NCI-H82 (cell line): Measurements from ENCODE around the gene TIGD3.
A peak's percentile ranks its signal among the peaks of the same experiment; 100 is the strongest.

Experiments used
- DNase-seq: peaks from one replicate; lab custom pipeline; 2025; lab: John Stamatoyannopoulos, UW

TIGD3 gene

GRCh38 chr11:65373839-65374580, 19.5 kb downstream of the TIGD3 start:
- no peak for DNase-seq

- no peak for DNase-seq
Observed at GRCh38 chr11:65375012-65375411, 20.5 kb downstream of the TIGD3 start.

- DNase-seq = no peak
Observed at GRCh38 chr11:65376138-65376713, 21.7 kb downstream of the TIGD3 start.

GRCh38 chr11:65377036-65377435, 22.5 kb downstream of the TIGD3 start:
- no peak for DNase-seq

- no peak for DNase-seq
Observed at GRCh38 chr11:65377777-65378176, 23.2 kb downstream of the TIGD3 start.

GRCh38 chr11:65378208-65378927, 23.8 kb downstream of the TIGD3 start:
- no peak for DNase-seq

- DNase-seq = no peak
Observed at GRCh38 chr11:65378928-65379638, 24.5 kb downstream of the TIGD3 start.

- DNase-seq = no peak
Observed at GRCh38 chr11:65379698-65380459, 25.3 kb downstream of the TIGD3 start.

- DNase-seq = no peak
Observed at GRCh38 chr11:65380460-65381119, 26.0 kb downstream of the TIGD3 start.

- no peak for DNase-seq
Observed at GRCh38 chr11:65381716-65382032, 27.1 kb downstream of the TIGD3 start.

GRCh38 chr11:65382033-65382803, 27.7 kb downstream of the TIGD3 start, which contains the start of gene SLC25A45:
Gene SLC25A45 (minus strand): TSS chr11:65382646. CDS start chr11:65381951, 695 bp downstream.
- peak; percentile 79 for DNase-seq

GRCh38 chr11:65382804-65383368, 28.3 kb downstream of the TIGD3 start:
- no peak for DNase-seq

GRCh38 chr11:65383778-65384177, 29.2 kb downstream of the TIGD3 start:
- no peak for DNase-seq

GRCh38 chr11:65384301-65384889, 29.8 kb downstream of the TIGD3 start:
- DNase-seq = no peak

- DNase-seq = peak; percentile 83
Observed at GRCh38 chr11:65386307-65387140, 32.0 kb downstream of the TIGD3 start, which contains the start of gene FRMD8. Gene FRMD8 (plus strand): TSS chr11:65386637. CDS start chr11:65387037, 400 bp downstream.

- DNase-seq = no peak
Observed at GRCh38 chr11:65388731-65389130, 34.2 kb downstream of the TIGD3 start.

- DNase-seq = no peak
Observed at GRCh38 chr11:65389294-65389980, 34.9 kb downstream of the TIGD3 start.
